ENCODE data around the gene ZNF783.
"Not testable (repeated sequence)": the region's sequence is repeated elsewhere in the genome, so short reads cannot be mapped to it uniquely, and the experiment has no call there.

ZNF783 gene

DNA sequence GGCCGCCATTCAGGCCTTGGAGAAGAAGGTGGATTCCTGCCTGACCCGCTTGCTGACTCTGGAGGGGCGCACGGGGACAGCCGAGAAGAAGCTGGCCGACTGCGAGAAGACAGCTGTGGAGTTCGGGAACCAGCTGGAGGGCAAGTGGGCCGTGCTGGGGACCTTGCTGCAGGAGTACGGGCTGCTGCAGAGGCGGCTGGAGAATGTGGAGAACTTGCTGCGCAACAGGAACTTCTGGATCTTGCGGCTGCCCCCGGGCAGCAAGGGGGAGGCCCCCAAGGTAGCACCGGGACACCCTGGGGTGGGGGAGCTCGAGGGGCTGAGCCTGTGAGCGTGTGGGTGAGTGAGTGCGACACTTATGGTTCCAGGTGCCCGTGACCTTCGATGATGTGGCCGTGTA is 4.5 kb downstream of the ZNF783 start:
- Histone ChIP-seq H3K27me3 (no peaks in the 10 kb centered on the region), H3K36me3 (peaks cover 31 to 62% (median 39%) of the 10 kb centered on the region in 3 donors), H3K9me3 (no peaks in the 10 kb centered on the region), H3K4me3 (no peak overlapping the region), H3K27ac (no peak overlapping the region), H3K4me1 (peaks cover 0 to 22% (median 18%) of the 10 kb centered on the region in 4 donors)
- no peak for DNase-seq
- intact Hi-C loops (cut with DNase I; ENCODE audit: low total_unique reads) = no loop called here
- TF ChIP-seq CTCF (IDR thresholded peaks at IDR 0.05) = no peak

- no peak for DNase-seq
- Histone ChIP-seq H3K4me3 (no peak overlapping the region), H3K9me3 (no peaks in the 10 kb centered on the region), H3K27me3 (no peaks in the 10 kb centered on the region), H3K4me1 (peaks cover 0 to 19% (median 13%) of the 10 kb centered on the region in 4 donors), H3K27ac (no peak overlapping the region), H3K36me3 (peaks cover 37 to 74% (median 50%) of the 10 kb centered on the region in 3 donors)
- intact Hi-C loops (cut with DNase I; ENCODE audit: low total_unique reads) = no loop called here
- no peak for TF ChIP-seq CTCF (IDR thresholded peaks at IDR 0.05)
These were observed 5.7 kb downstream of the ZNF783 start for GRCh38 chr7:149267733-149268132.

GRCh38 chr7:149274424-149274823 is 12.4 kb downstream of the ZNF783 start:
- H3K9me3 ChIP-seq; H3K27ac ChIP-seq; intact Hi-C loops (cut with DNase I; ENCODE audit: low total_unique reads); DNase-seq; H3K27me3 ChIP-seq; H3K4me1 ChIP-seq; H3K4me3 ChIP-seq: not testable (repeated sequence)
- H3K36me3 ChIP-seq = peaks cover 50 to 82% (median 66%) of the 10 kb centered on the region in 3 donors

GRCh38 chr7:149277871-149278270 is 15.9 kb downstream of the ZNF783 start:
- no peaks in the 10 kb centered on the region for H3K4me1 ChIP-seq
- no peak for TF ChIP-seq CTCF (IDR thresholded peaks at IDR 0.05)
- intact Hi-C loops (cut with DNase I; ENCODE audit: low total_unique reads) = no loop called here
- no peak for DNase-seq
- no peaks in the 10 kb centered on the region for H3K27me3 ChIP-seq
- H3K27ac ChIP-seq = no peak overlapping the region
- H3K9me3 ChIP-seq = no peaks in the 10 kb centered on the region
- H3K36me3 ChIP-seq = peaks cover 41 to 81% (median 66%) of the 10 kb centered on the region in 3 donors
- no peak overlapping the region for H3K4me3 ChIP-seq

DNA sequence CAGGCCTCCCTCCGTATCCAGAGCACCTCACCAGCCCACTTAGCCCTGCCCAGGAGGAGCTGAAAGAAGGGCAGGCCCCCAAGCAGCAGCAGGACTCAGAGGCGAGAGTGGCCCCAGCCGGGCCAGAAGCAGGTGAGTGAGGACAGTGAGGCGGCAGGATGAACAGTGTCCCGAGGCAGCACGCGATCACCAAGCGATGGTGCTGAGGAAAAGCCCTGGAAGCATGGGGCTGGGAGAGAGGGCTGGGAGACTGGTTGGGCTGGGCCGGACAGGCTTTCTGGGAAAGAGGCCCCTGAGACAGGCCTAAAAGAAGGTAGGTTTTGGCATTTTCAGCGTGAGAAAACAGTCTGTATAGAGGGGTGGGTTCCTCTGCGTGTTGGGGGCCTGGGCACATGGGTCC is 16.4 kb downstream of the ZNF783 start:
- intact Hi-C loops (cut with DNase I; ENCODE audit: low total_unique reads) = no loop called here
- Histone ChIP-seq H3K36me3 (peaks cover 37 to 75% (median 66%) of the 10 kb centered on the region in 3 donors), H3K27me3 (no peaks in the 10 kb centered on the region), H3K4me1 (no peaks in the 10 kb centered on the region), H3K9me3 (no peaks in the 10 kb centered on the region), H3K27ac (no peak overlapping the region), H3K4me3 (no peak overlapping the region)
- no peak for TF ChIP-seq CTCF (IDR thresholded peaks at IDR 0.05)
- DNase-seq = no peak

- Histone ChIP-seq H3K27ac (no peak overlapping the region), H3K9me3 (no peaks in the 10 kb centered on the region), H3K27me3 (no peaks in the 10 kb centered on the region), H3K4me1 (no peaks in the 10 kb centered on the region), H3K36me3 (peaks cover 37 to 70% (median 66%) of the 10 kb centered on the region in 3 donors), H3K4me3 (no peak overlapping the region)
- TF ChIP-seq CTCF (IDR thresholded peaks at IDR 0.05) = no peak
- DNase-seq = no peak
- intact Hi-C loops (cut with DNase I; ENCODE audit: low total_unique reads) = no loop called here
These were observed 17.2 kb downstream of the ZNF783 start for GRCh38 chr7:149279111-149279743.

Data from tibial artery (tissue), 4 donors.